Measurements from ENCODE around the gene SLC39A7. TPM values are rescaled to one million over a fixed set of nuclear protein-coding genes. Genes with fewer than 3 reads are reported as not detected.
A peak's percentile ranks its signal among the peaks of the same experiment; 100 is the strongest.

The SLC39A7 gene
- total and polyA plus RNA-seq, 2 of the 4 experiments (the other 2 are of a cell fraction) = 135 to 208 TPM

GRCh38 chr6:33211666-33212422 is 11.2 kb downstream of the SLC39A7 start:
- TF ChIP-seq SMC3 (IDR thresholded peaks at IDR 0.05; ENCODE audit: low read depth, low read length) = no peak
- no peak for TF ChIP-seq FOS (IDR thresholded peaks at IDR 0.05; ENCODE audit: low read depth, low read length)
- no peak for TF ChIP-seq MAZ (IDR thresholded peaks at IDR 0.05; ENCODE audit: borderline replicate concordance, low read depth, low read length)
- 0 out of 2 replicates have a peak, but pooled peaks have one; percentile 15 for TF ChIP-seq POLR2A (IDR thresholded peaks at IDR 0.05; ENCODE audit: low read depth, low read length)
- no peak for TF ChIP-seq BHLHE40 (IDR thresholded peaks at IDR 0.05; ENCODE audit: low read depth, low read length)
- H2AK5ac ChIP-seq (ENCODE audit: low read depth, low read length) = no peak overlapping the region
- CTCF ChIA-PET = no interaction called here
- H3K56ac ChIP-seq (ENCODE audit: extremely low read depth, insufficient read depth, low read length) = no peak overlapping the region
- no peak overlapping the region for H4K91ac ChIP-seq (ENCODE audit: insufficient read depth, low read depth, low read length)
- no peak overlapping the region for H3K14ac ChIP-seq (replicated peaks; ENCODE audit: low read depth, low read length)
- H2BK15ac ChIP-seq (ENCODE audit: low read depth, low read length) = no peak overlapping the region
- H2BK20ac ChIP-seq (ENCODE audit: low read depth, low read length) = no peak overlapping the region
- peaks cover 1% of the 10 kb centered on the region; the same call in 1 of the 2 replicates for H3K9me1 ChIP-seq (ENCODE audit: insufficient read depth, low read length)
- WGBS, 2 experiments (ENCODE audit: extremely low coverage in 2 of 2, insufficient read length in 1 of 2) = 100% methylated on average over 1 of the region's 18 CpGs
- peaks cover 14% of the 10 kb centered on the region for H3K27me3 ChIP-seq (ENCODE audit: control insufficient read depth, insufficient read depth, low read length)
- H3K4me2 ChIP-seq (ENCODE audit: low read depth, low read length) = no peak overlapping the region
- no peak overlapping the region for H3K27ac ChIP-seq (ENCODE audit: insufficient read depth, low read length)
- H3K9ac ChIP-seq (ENCODE audit: low read depth, low read length) = no peak overlapping the region
- no peak overlapping the region for H2AFZ ChIP-seq (replicated peaks; ENCODE audit: low read length, poor library complexity)
- in situ Hi-C loops (cut with MboI; ENCODE audit: low sequenced_read_pairs) (no loop called here), dilution Hi-C loops (cut with HindIII; ENCODE audit: low sequenced_read_pairs, unreplicated experiment) (no loop called here), intact Hi-C loops (cut with micrococcal nuclease) (no loop called here)
- H2AK9ac ChIP-seq (replicated peaks; ENCODE audit: low read depth, low read length, poor library complexity) = peak overlapping the region; percentile 68
- no peak overlapping the region for H2BK5ac ChIP-seq (ENCODE audit: low read depth, low read length, poor library complexity, severe bottlenecking)
- no peaks in the 10 kb centered on the region for H3K9me3 ChIP-seq (ENCODE audit: control insufficient read depth, insufficient read depth, low read length)
- no peak overlapping the region for H2BK120ac ChIP-seq (ENCODE audit: low read depth, low read length)
- POLR2A ChIA-PET (ENCODE audit: unreplicated experiment) = no interaction called here
- peaks cover 20% of the 10 kb centered on the region for H3K36me3 ChIP-seq (ENCODE audit: control insufficient read depth, insufficient read depth, low read length)
- H3K23ac ChIP-seq (ENCODE audit: low read depth, low read length) = no peak overlapping the region
- ATAC-seq (ENCODE audit: low read depth) = no peak
- no peak overlapping the region for H4K5ac ChIP-seq (ENCODE audit: low read depth, low read length)
- DNase-seq = no peak
- no peak overlapping the region for H3K18ac ChIP-seq (ENCODE audit: low read depth, low read length)
- no peak overlapping the region for H4K8ac ChIP-seq (ENCODE audit: low read depth in 2 of 2, low read length in 2 of 2)
- no peak overlapping the region for H3K4ac ChIP-seq (ENCODE audit: low read depth, low read length)
- H4K20me1 ChIP-seq (ENCODE audit: insufficient read depth, low read length) = no peaks in the 10 kb centered on the region
- no TSS peak for BruUV-seq (replicated peaks)
- H3K4me3 ChIP-seq (ENCODE audit: insufficient read depth, low read depth, low read length) = no peak overlapping the region
- H3K79me1 ChIP-seq (ENCODE audit: low read depth in 1 of 2, low read length in 2 of 2) = peaks cover 7 to 30% of the 10 kb centered on the region in 2 experiments
- H3K4me1 ChIP-seq (ENCODE audit: control insufficient read depth, insufficient read depth, low read length) = peaks cover 5% of the 10 kb centered on the region

Data from IMR-90 (cell line).